SK-N-SH (cell line): ENCODE results near the gene PRXL2B.

Experiments used
- CTCF ChIP-seq: fragments of 200-600 bp; sonication (generic); IDR thresholded peaks from 2 replicates; pipeline ENCODE4 v1.6.1; 2017; ENCODE audit warnings: antibody characterized with exemption, mild to moderate bottlenecking, moderate library complexity
- EP300 ChIP-seq, 2 experiments: IDR thresholded peaks; 2 replicates each; pipeline versions ENCODE4 v1.4.0 to v1.6.1; 2012; ENCODE audit warnings: borderline replicate concordance in 1 of 2, low read depth in 1 of 2, low read length in 1 of 2
- MAX ChIP-seq: IDR thresholded peaks from 2 replicates; pipeline ENCODE4 v1.4.0; 2012; ENCODE audit warnings: low read depth
- RAD21 ChIP-seq: IDR thresholded peaks from 2 replicates; pipeline ENCODE4 v1.6.1; 2012; ENCODE audit warnings: mild to moderate bottlenecking, low read length
- ZBTB33 ChIP-seq: IDR thresholded peaks from 2 replicates; pipeline ENCODE4 v1.4.0; 2012; ENCODE audit warnings: low read depth, borderline replicate concordance
- TF ChIP-seq, protein P1 (sequence below): IDR thresholded peaks from 2 replicates; pipeline ENCODE4 v1.6.1; 2012; ENCODE audit warnings: mild to moderate bottlenecking, low read depth, low read length, moderate library complexity

GRCh38 chr1:2545754-2546514 is 40.6 kb upstream of the PRXL2B start:
- TF ChIP-seq, protein P1, sequence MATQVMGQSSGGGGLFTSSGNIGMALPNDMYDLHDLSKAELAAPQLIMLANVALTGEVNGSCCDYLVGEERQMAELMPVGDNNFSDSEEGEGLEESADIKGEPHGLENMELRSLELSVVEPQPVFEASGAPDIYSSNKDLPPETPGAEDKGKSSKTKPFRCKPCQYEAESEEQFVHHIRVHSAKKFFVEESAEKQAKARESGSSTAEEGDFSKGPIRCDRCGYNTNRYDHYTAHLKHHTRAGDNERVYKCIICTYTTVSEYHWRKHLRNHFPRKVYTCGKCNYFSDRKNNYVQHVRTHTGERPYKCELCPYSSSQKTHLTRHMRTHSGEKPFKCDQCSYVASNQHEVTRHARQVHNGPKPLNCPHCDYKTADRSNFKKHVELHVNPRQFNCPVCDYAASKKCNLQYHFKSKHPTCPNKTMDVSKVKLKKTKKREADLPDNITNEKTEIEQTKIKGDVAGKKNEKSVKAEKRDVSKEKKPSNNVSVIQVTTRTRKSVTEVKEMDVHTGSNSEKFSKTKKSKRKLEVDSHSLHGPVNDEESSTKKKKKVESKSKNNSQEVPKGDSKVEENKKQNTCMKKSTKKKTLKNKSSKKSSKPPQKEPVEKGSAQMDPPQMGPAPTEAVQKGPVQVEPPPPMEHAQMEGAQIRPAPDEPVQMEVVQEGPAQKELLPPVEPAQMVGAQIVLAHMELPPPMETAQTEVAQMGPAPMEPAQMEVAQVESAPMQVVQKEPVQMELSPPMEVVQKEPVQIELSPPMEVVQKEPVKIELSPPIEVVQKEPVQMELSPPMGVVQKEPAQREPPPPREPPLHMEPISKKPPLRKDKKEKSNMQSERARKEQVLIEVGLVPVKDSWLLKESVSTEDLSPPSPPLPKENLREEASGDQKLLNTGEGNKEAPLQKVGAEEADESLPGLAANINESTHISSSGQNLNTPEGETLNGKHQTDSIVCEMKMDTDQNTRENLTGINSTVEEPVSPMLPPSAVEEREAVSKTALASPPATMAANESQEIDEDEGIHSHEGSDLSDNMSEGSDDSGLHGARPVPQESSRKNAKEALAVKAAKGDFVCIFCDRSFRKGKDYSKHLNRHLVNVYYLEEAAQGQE, result no peak
- TF ChIP-seq MAX (peak; percentile 55; the same call in 1 of the 2 replicates), ZBTB33 (no peak), RAD21 (no peak), CTCF (no peak), EP300 (IDR thresholded peaks at IDR 0.05; ENCODE audit: borderline replicate concordance in 1 of 2, low read depth in 1 of 2, low read length in 1 of 2) (no peak)
